Measurements from ENCODE around the gene TMEM132C.

Gene TMEM132C

GRCh38 chr12:128621304-128621703 is 354.3 kb downstream of the TMEM132C start:
- no peak for DNase-seq
- in situ Hi-C loops (cut with MboI; ENCODE audit: low pct_unique_long_range_greater_than_20kb, low sequenced_read_pairs): no loop called here

- in situ Hi-C loops (cut with MboI; ENCODE audit: low pct_unique_long_range_greater_than_20kb, low sequenced_read_pairs): no loop called here
- no peak for DNase-seq
Observed at GRCh38 chr12:128623748-128624147, 356.8 kb downstream of the TMEM132C start.

- DNase-seq: no peak
- in situ Hi-C loops (cut with MboI; ENCODE audit: low pct_unique_long_range_greater_than_20kb, low sequenced_read_pairs): no loop called here
Observed at GRCh38 chr12:128626808-128627320, 359.9 kb downstream of the TMEM132C start.

GRCh38 chr12:128627659-128628058 is 360.7 kb downstream of the TMEM132C start:
- DNase-seq: no peak
- in situ Hi-C loops (cut with MboI; ENCODE audit: low pct_unique_long_range_greater_than_20kb, low sequenced_read_pairs): no loop called here

GRCh38 chr12:128629979-128630378 is 363.0 kb downstream of the TMEM132C start:
- in situ Hi-C loops (cut with MboI; ENCODE audit: low pct_unique_long_range_greater_than_20kb, low sequenced_read_pairs): no loop called here
- no peak for DNase-seq

GRCh38 chr12:128637642-128638606 is 371.0 kb downstream of the TMEM132C start:
- DNase-seq: no peak
- in situ Hi-C loops (cut with MboI; ENCODE audit: low pct_unique_long_range_greater_than_20kb, low sequenced_read_pairs): no loop called here

GRCh38 chr12:128639089-128639488 is 372.1 kb downstream of the TMEM132C start:
- DNase-seq: no peak
- in situ Hi-C loops (cut with MboI; ENCODE audit: low pct_unique_long_range_greater_than_20kb, low sequenced_read_pairs): no loop called here

GRCh38 chr12:128643155-128643554 is 376.2 kb downstream of the TMEM132C start:
- no peak for DNase-seq
- in situ Hi-C loops (cut with MboI; ENCODE audit: low pct_unique_long_range_greater_than_20kb, low sequenced_read_pairs): no loop called here

- in situ Hi-C loops (cut with MboI; ENCODE audit: low pct_unique_long_range_greater_than_20kb, low sequenced_read_pairs): no loop called here
- peak; percentile 26 for DNase-seq
Observed at GRCh38 chr12:128644664-128645296, 377.8 kb downstream of the TMEM132C start.

- in situ Hi-C loops (cut with MboI; ENCODE audit: low pct_unique_long_range_greater_than_20kb, low sequenced_read_pairs): no loop called here
- DNase-seq: no peak
Observed at GRCh38 chr12:128649902-128650301, 382.9 kb downstream of the TMEM132C start.

GRCh38 chr12:128652136-128652751 is 385.3 kb downstream of the TMEM132C start:
- in situ Hi-C loops (cut with MboI; ENCODE audit: low pct_unique_long_range_greater_than_20kb, low sequenced_read_pairs): no loop called here
- no peak for DNase-seq

- DNase-seq: no peak
- in situ Hi-C loops (cut with MboI; ENCODE audit: low pct_unique_long_range_greater_than_20kb, low sequenced_read_pairs): no loop called here
Observed at GRCh38 chr12:128654468-128654867, 387.5 kb downstream of the TMEM132C start.

GRCh38 chr12:128657378-128657777 is 390.4 kb downstream of the TMEM132C start:
- in situ Hi-C loops (cut with MboI; ENCODE audit: low pct_unique_long_range_greater_than_20kb, low sequenced_read_pairs): no loop called here
- no peak for DNase-seq

GRCh38 chr12:128660532-128661225 is 393.7 kb downstream of the TMEM132C start:
- in situ Hi-C loops (cut with MboI; ENCODE audit: low pct_unique_long_range_greater_than_20kb, low sequenced_read_pairs): no loop called here
- no peak for DNase-seq

- DNase-seq: no peak
- in situ Hi-C loops (cut with MboI; ENCODE audit: low pct_unique_long_range_greater_than_20kb, low sequenced_read_pairs): no loop called here
Observed at GRCh38 chr12:128661226-128661569, 394.2 kb downstream of the TMEM132C start.

GRCh38 chr12:128662101-128662500 is 395.1 kb downstream of the TMEM132C start:
- in situ Hi-C loops (cut with MboI; ENCODE audit: low pct_unique_long_range_greater_than_20kb, low sequenced_read_pairs): no loop called here
- no peak for DNase-seq

- DNase-seq: no peak
- in situ Hi-C loops (cut with MboI; ENCODE audit: low pct_unique_long_range_greater_than_20kb, low sequenced_read_pairs): no loop called here
Observed at GRCh38 chr12:128664501-128664900, 397.5 kb downstream of the TMEM132C start.

- DNase-seq: no peak
- in situ Hi-C loops (cut with MboI; ENCODE audit: low pct_unique_long_range_greater_than_20kb, low sequenced_read_pairs): no loop called here
Observed at GRCh38 chr12:128667193-128667592, 400.2 kb downstream of the TMEM132C start.

- in situ Hi-C loops (cut with MboI; ENCODE audit: low pct_unique_long_range_greater_than_20kb, low sequenced_read_pairs): no loop called here
- peak; percentile 2 for DNase-seq
Observed at GRCh38 chr12:128671528-128672042, 404.6 kb downstream of the TMEM132C start.
